CD1c-positive myeloid dendritic cell (primary cell): ENCODE results near the gene ATP5F1A.
"Not testable (repeated sequence)": the region's sequence is repeated elsewhere in the genome, so short reads cannot be mapped to it uniquely, and the experiment has no call there.

Source experiments
- DNase-seq: peaks from one replicate; pipeline ENCODE4 v3.0.0-alpha.2; 2016; ENCODE audit errors: extremely low spot score

The ATP5F1A gene

GRCh38 chr18:46097801-46098615 is at the start of gene ATP5F1A:
ATP5F1A (minus strand) TSS chr18:46098296; CDS start chr18:46098231, 65 bp downstream.
- peak; percentile 90 for DNase-seq

- DNase-seq = no peak
Observed at GRCh38 chr18:46141199-46141598, 43.1 kb upstream of the ATP5F1A start.

- DNase-seq = no peak
Observed at GRCh38 chr18:46140173-46140572, 42.1 kb upstream of the ATP5F1A start.

- no peak for DNase-seq
Observed at GRCh38 chr18:46134920-46135675, 37.0 kb upstream of the ATP5F1A start.

GRCh38 chr18:46133534-46133933 is 35.4 kb upstream of the ATP5F1A start:
- DNase-seq = no peak

- not testable (repeated sequence) for DNase-seq
Observed at GRCh38 chr18:46130549-46130948, 32.5 kb upstream of the ATP5F1A start.

- no peak for DNase-seq
Observed at GRCh38 chr18:46130061-46130460, 32.0 kb upstream of the ATP5F1A start.

GRCh38 chr18:46126625-46127024 is 28.5 kb upstream of the ATP5F1A start:
- not testable (repeated sequence) for DNase-seq

- no peak for DNase-seq
Observed at GRCh38 chr18:46113751-46114150, 15.7 kb upstream of the ATP5F1A start.

- no peak for DNase-seq
Observed at GRCh38 chr18:46110406-46110805, 12.3 kb upstream of the ATP5F1A start.

GRCh38 chr18:46109386-46109785 is 11.3 kb upstream of the ATP5F1A start:
- DNase-seq = no peak

GRCh38 chr18:46104128-46104911 is 6.2 kb upstream of the ATP5F1A start, which contains the start of gene HAUS1:
HAUS1 (plus strand) TSS chr18:46104385; CDS start chr18:46104412, 27 bp downstream.
- DNase-seq = peak; percentile 85

- no peak for DNase-seq
Observed at GRCh38 chr18:46099463-46099862, 1.4 kb upstream of the ATP5F1A start.

- DNase-seq = no peak
Observed at GRCh38 chr18:46098616-46098933, 479 bp upstream of the ATP5F1A start.

GRCh38 chr18:46097431-46097800 is 680 bp downstream of the ATP5F1A start:
- DNase-seq = no peak

- DNase-seq = peak; percentile 11
Observed at GRCh38 chr18:46096651-46097300, 1.3 kb downstream of the ATP5F1A start.

GRCh38 chr18:46095532-46095931 is 2.6 kb downstream of the ATP5F1A start:
- DNase-seq = no peak

- DNase-seq = not testable (repeated sequence)
Observed at GRCh38 chr18:46088501-46088900, 9.6 kb downstream of the ATP5F1A start.

GRCh38 chr18:46084431-46084830 is 13.7 kb downstream of the ATP5F1A start:
- DNase-seq = no peak

GRCh38 chr18:46080156-46080555 is 17.9 kb downstream of the ATP5F1A start:
- DNase-seq = no peak

GRCh38 chr18:46079336-46079735 is 18.8 kb downstream of the ATP5F1A start:
- no peak for DNase-seq
